Activated CD8-positive, alpha-beta memory T cell treated with anti-CD3 and anti-CD28 coated beads for 36 hours (primary cell): ENCODE results near the gene ZBTB40. TPM values are rescaled to one million over a fixed set of nuclear protein-coding genes. Genes with fewer than 3 reads are reported as not detected.

Experiments used
- CTCF ChIA-PET: fragments of 350-600 bp; sonication (Branson Sonifier 250); formaldehyde crosslinking; loops from one replicate; lab custom pipeline; 2021; ENCODE audit warnings: antibody characterized with exemption; lab: Charles Lee
- POLR2A ChIA-PET: fragments of 350-600 bp; sonication (Branson Sonifier 250); formaldehyde crosslinking; loops from one replicate; lab custom pipeline; 2021; ENCODE audit warnings: antibody characterized with exemption; lab: Charles Lee
- total RNA-seq, 2 experiments: library from RNA; stranded (reverse); gene quantifications; one replicate each; pipeline ENCODE4 v1.2.3, GENCODE V29; 2021

Gene ZBTB40
- total RNA-seq, 2 experiments from 2014 or later = 20.8 to 22.1 TPM

DNA sequence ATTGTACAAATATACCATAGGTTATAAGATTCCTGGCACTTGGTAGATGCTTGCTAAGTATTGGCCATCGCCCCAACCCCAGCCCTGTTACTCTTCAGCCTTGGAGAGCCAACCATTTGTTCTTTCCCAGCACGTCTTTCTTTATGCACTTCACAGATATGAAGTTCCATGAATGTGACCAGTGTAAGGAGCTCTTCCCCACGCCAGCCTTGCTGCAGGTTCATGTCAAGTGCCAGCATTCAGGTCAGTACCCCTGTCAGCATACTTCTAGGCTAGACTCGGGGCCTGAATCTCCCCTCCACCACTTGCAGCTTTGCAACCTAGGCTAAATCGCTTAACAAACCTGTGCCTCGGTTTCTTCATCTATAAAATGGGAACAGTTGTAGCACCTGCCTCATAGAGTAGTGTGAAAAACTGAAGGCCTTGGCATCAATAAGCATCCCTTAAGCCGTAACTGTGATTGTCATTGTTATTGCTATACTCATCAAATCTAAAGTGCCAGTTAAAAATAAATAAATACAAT lies 70.6 kb downstream of the ZBTB40 start:
- ChIA-PET POLR2A (no interaction called here), CTCF (no interaction called here)

- POLR2A ChIA-PET = no interaction called here
- CTCF ChIA-PET = no interaction called here
These were observed 72.8 kb downstream of the ZBTB40 start for GRCh38 chr1:22524481-22524880.

DNA sequence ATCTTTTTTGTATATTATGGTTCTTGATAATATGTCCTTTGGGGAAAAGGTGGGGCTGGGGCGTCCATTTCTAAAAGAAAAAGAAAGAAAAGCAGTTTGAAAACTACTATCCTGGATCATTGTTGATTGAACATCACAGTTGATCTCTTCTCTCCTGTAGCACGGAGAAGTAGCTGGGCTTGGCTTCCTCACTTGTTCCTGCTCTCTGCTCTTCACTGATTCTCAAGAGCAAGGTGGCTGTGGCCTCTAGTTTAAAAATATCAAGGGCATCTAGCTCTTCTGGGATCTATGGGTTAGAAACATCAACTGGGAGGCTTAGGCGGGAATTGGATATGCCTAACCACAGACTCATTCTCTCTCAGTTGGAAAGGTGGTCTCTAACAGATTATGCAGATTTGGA lies 73.6 kb downstream of the ZBTB40 start:
- ChIA-PET CTCF (no interaction called here), POLR2A (no interaction called here)

GRCh38 chr1:22525646-22526045 lies 74.0 kb downstream of the ZBTB40 start:
- CTCF ChIA-PET = no interaction called here
- POLR2A ChIA-PET = no interaction called here

DNA sequence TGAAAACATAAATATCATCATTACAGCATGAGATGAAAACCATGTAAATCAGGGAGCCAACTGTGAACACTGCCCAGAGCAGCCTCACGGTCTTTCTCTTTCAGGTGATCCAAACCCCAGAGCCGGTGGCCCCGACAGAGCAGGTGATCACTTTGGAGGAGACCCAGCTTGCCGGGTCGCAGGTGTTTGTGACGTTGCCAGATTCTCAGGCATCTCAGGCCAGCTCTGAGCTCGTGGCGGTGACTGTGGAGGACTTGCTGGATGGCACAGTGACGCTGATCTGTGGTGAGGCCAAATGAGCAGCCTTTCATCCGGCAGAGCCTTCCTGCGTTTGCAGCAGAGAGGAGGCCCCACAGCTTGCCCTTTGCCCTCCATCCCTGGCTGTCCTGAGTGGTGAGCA lies 74.4 kb downstream of the ZBTB40 start:
- CTCF ChIA-PET = no interaction called here
- POLR2A ChIA-PET = no interaction called here

DNA sequence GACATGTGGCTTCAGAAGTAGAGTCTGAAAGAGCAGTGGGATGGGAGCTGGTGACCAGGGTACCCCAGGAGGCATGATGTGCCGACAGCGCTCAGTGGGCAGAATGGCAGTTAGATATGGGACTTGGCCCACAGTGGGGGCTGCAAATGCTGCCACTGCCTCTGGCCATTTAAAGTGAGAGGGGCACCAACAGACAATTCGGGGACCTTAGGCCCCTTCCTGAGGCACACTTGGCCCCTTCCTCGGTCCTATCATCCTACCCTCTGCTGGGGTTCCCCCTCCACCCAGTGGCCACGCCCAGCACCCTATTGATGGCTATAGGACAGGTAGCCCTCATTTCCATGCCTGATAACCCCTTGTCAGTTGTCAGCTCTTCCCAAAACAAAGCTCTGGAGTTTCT lies 75.0 kb downstream of the ZBTB40 start:
- POLR2A ChIA-PET = no interaction called here
- CTCF ChIA-PET = interaction anchor here (1.4 kb wide), 1 partner anchor 115 kb away, joined by 4 read pairs; no protein-coding TSS in a partner anchor

DNA sequence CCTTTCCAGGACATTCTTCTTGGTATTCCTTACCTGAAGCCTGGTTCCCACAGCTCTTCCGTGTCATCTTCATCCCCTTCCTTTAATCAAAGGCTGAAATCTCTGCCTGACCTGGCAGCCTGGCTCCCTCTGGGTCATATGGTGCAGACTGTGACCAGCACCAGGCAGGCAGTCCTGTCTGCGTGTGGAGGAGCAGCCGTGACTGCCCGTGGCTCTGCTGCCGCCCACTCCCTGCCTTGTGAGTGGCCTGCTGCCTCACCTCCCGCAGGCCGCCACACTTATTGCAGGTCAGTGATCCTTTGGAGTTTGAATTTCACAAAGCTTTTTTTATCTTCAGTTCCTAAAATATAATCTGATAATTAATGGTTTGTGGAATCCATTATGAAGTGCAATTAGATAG lies 75.5 kb downstream of the ZBTB40 start:
- CTCF ChIA-PET = interaction anchor here (1.4 kb wide), 1 partner anchor 114 kb away, joined by 4 read pairs; no protein-coding TSS in a partner anchor
- POLR2A ChIA-PET = no interaction called here

- ChIA-PET POLR2A (no interaction called here), CTCF (interaction anchor here (1.4 kb wide), 1 partner anchor 114 kb away, joined by 4 read pairs; no protein-coding TSS in a partner anchor)
These were observed 76.1 kb downstream of the ZBTB40 start for GRCh38 chr1:22527555-22528296.

DNA sequence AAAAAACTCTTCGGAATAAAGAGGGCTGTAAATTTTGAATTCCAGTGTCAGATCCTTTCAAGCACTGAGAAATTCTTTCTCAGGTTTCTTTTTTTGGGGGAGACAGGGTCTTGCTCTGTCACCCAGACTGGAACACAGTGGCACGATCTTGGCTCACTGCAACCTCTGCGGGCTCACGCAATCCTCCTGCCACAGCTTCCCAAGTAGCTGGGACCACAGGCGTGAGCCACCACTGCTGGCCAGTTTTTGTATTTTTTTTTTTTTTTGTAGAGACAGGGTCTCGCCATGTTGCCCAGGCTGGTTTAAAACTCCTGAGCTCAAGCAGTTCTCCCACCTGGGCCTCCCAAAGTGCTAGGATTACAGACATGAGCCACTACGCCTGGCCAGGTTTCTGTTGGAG lies 76.8 kb downstream of the ZBTB40 start:
- POLR2A ChIA-PET = interaction anchor here (0.6 kb wide), 1 partner anchor 1174 kb away, joined by 4 read pairs; no protein-coding TSS in a partner anchor
- CTCF ChIA-PET = no interaction called here

GRCh38 chr1:22529901-22530621 lies 78.4 kb downstream of the ZBTB40 start:
- POLR2A ChIA-PET = no interaction called here
- CTCF ChIA-PET = no interaction called here

- ChIA-PET POLR2A (no interaction called here), CTCF (no interaction called here)
These were observed 79.1 kb downstream of the ZBTB40 start for GRCh38 chr1:22530715-22531114.

DNA sequence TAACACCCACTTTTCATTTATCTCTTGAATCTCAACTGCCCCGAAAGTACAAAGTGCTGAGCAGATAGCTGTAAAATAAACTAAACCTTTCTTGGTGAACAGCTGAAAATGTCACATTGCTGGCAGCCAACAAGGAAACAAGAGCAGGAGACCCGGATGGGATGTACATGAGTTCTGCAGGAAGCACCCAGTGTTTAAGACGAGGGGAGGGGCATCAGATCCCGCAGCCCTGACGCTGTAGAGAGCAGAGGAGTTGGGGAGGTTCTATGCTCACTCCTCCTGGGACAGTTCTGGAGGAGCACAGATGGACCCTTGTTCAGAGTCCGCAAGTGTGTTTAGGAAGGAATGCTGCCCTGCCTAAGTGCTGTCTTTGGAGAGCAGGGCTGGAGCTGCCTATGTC lies 79.6 kb downstream of the ZBTB40 start:
- ChIA-PET POLR2A (interaction anchor here (0.6 kb wide), 1 partner anchor 63 kb away, joined by 4 read pairs; no protein-coding TSS in a partner anchor), CTCF (no interaction called here)

DNA sequence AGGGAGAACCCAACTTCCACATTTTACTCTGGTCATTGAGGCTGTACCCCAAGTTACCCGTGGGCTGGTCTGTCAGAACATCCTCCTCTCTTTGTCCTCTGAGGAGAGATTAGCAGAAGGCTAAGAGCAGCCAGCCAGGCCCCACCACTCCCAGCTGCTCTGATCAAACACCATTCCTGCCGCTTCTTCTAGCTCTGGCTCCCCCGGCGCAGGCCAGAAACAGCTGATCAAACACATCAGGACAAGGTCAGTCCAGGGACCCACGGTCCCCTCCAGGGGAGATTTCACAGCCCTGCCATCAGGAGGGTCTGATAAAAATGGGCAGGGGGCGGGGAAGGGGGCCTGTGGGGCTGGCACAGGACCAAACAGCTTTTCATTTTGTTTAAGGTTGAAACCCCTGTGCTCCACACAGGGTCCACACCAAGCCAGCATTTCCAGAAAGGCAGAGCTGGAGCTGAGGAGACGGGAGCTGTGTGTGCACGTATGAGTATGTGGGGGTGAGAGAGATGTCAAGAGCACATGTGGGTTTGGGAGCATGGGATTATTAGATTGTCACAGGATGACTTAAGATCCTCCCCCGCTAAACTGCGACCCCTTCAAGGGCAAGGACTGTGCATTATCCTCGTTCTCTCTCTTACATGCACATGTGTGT lies 81.7 kb downstream of the ZBTB40 start:
- CTCF ChIA-PET = no interaction called here

GRCh38 chr1:22534951-22535350 lies 83.3 kb downstream of the ZBTB40 start:
- ChIA-PET POLR2A (no interaction called here), CTCF (no interaction called here)

More for the DNA sequence above, 81.7 kb downstream of the ZBTB40 start:
- POLR2A ChIA-PET = no interaction called here

DNA sequence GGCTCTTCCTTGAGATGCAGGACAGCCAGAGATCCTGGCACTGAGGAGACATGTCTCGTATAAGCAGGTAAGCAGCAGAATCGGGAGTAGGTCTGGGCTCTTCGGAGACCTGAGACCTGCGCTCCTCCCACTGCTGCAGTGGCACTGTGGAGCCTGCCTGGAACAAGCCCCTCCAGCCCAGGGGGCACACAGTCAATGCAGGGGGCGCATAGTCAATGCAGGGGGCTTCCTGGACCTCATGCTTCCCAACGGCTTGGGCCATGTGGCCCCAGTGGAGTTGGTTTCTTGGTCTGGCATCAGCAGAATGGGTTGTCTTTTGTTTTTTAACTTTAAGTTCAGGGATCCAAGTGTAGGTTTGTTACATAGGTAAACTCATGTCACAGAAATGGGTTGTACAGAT lies 83.7 kb downstream of the ZBTB40 start:
- ChIA-PET POLR2A (no interaction called here), CTCF (no interaction called here)

DNA sequence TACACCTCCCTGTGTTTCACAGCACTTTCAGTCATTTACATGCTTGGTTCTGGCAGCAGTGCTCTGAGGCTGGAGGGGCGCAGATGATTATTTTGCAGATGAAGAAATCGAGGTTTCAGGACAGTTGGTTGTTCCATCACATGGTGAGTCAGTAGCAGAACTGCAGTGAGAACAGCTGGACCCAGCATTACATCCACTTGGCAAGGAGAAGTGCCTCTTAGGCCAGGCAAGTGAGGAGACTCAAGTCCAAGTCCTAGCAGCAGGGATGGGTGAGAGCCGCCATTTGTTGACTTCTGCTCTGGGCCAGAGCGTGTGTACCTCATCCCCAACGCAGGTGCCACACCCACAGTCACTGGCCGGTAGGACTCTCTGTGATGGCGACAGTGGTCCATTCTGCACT lies 84.9 kb downstream of the ZBTB40 start:
- POLR2A ChIA-PET = no interaction called here

GRCh38 chr1:22537441-22538139 lies 85.9 kb downstream of the ZBTB40 start:
- ChIA-PET POLR2A (no interaction called here), CTCF (no interaction called here)

More for the DNA sequence above, 84.9 kb downstream of the ZBTB40 start:
- CTCF ChIA-PET = no interaction called here

- CTCF ChIA-PET = no interaction called here
These were observed 88.0 kb downstream of the ZBTB40 start for GRCh38 chr1:22539510-22540118.

GRCh38 chr1:22540337-22540736 lies 88.7 kb downstream of the ZBTB40 start:
- ChIA-PET CTCF (interaction anchor here (0.6 kb wide), 1 partner anchor 659 kb away, joined by 3 read pairs; no protein-coding TSS in a partner anchor), POLR2A (no interaction called here)

More at GRCh38 chr1:22539510-22540118, 88.0 kb downstream of the ZBTB40 start:
- POLR2A ChIA-PET = no interaction called here
